ENCODE results near the gene ZNF790.
"Not testable (repeated sequence)": the region's sequence is repeated elsewhere in the genome, so short reads cannot be mapped to it uniquely, and the experiment has no call there.

The ZNF790 gene

GRCh38 chr19:36837906-36838783 lies at the start of gene ZNF790:
Gene ZNF790, minus strand, starts transcription at chr19:36838387. Its CDS starts 12,768 bp downstream, at chr19:36825619.
- peak; percentile 79 for DNase-seq

- no peak for DNase-seq
Measured at GRCh38 chr19:36876993-36877938, 39.1 kb upstream of the ZNF790 start.

GRCh38 chr19:36851898-36852297 lies 13.7 kb upstream of the ZNF790 start:
- DNase-seq = no peak

GRCh38 chr19:36850559-36851442 lies 12.6 kb upstream of the ZNF790 start, which contains the start of gene ZNF345:
Gene ZNF345, plus strand, starts transcription at chr19:36850876. Its CDS starts 25,955 bp downstream, at chr19:36876831.
- DNase-seq = peak; percentile 91

- peak; percentile 55 for DNase-seq
Measured at GRCh38 chr19:36849701-36850558, 11.7 kb upstream of the ZNF790 start.

GRCh38 chr19:36847968-36848367 lies 9.8 kb upstream of the ZNF790 start:
- no peak for DNase-seq

- DNase-seq = no peak
Measured at GRCh38 chr19:36838784-36839324, 667 bp upstream of the ZNF790 start.

GRCh38 chr19:36837176-36837905 lies 846 bp downstream of the ZNF790 start:
- DNase-seq = no peak

GRCh38 chr19:36833430-36833829 lies 4.8 kb downstream of the ZNF790 start:
- DNase-seq = no peak

- no peak for DNase-seq
Measured at GRCh38 chr19:36821758-36822157, 16.4 kb downstream of the ZNF790 start.

GRCh38 chr19:36819130-36819630 lies 19.0 kb downstream of the ZNF790 start:
- no peak for DNase-seq

GRCh38 chr19:36807029-36807428 lies 31.2 kb downstream of the ZNF790 start:
- DNase-seq = no peak

- no peak for DNase-seq
Measured at GRCh38 chr19:36805364-36805763, 32.8 kb downstream of the ZNF790 start.

GRCh38 chr19:36797786-36798108 lies 40.4 kb downstream of the ZNF790 start:
- DNase-seq = no peak

GRCh38 chr19:36796714-36796992 lies 41.5 kb downstream of the ZNF790 start:
- DNase-seq = no peak

GRCh38 chr19:36791420-36792141 lies 46.6 kb downstream of the ZNF790 start:
- not testable (repeated sequence) for DNase-seq

- DNase-seq = no peak
Measured at GRCh38 chr19:36775768-36776167, 62.4 kb downstream of the ZNF790 start.

GRCh38 chr19:36773223-36773579 lies 65.0 kb downstream of the ZNF790 start:
- DNase-seq = no peak

GRCh38 chr19:36772311-36773222 lies 65.6 kb downstream of the ZNF790 start, which contains the start of gene ZNF850:
Gene ZNF850, minus strand, starts transcription at chr19:36772807. Its CDS starts 10,201 bp downstream, at chr19:36762606.
- peak; percentile 82 for DNase-seq

Measured in NCI-H1092 (cell line).